Femur (tissue), 1 donor: ENCODE data around the gene LAMP1.
"Not testable (repeated sequence)": the region's sequence is repeated elsewhere in the genome, so short reads cannot be mapped to it uniquely, and the experiment has no call there.

Experiments used
- DNase-seq: peaks from one replicate; pipeline ENCODE4 v3.0.0-alpha.2; 2017

Gene LAMP1

DNA sequence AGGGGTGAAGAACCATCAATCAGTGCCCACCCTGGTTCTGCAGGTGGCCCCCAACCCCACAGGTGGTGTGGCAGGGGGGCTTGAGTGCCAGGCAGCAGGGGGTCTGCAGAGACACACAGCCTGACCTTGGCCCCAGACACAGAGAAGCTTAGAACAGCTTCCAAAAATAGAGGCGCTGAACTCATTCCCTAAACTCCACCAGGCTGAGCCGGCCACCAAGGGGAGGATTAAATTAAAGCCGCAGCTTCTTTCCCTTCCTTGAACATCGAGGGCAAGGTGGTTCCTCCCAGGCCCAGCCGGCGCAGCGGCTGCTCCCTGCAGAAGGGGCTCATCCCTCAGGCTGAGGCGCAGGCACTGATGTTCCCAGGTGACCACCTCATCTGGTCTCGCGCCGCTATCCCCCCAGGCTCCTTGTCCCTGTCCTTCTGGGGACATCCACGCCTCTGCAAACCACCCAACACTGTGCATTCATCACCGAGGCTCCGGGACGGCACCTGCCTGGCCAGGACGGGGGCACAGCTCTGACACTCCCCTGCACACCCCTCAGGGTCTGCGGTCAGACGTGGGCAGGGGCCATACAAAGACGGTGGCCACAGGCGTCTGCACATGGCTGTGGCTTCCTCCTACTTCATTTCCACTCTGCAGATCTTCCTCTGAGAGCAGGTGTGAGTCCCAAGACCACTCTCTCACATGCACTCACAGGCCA is 30.9 kb downstream of the LAMP1 start:
- DNase-seq, result no peak

DNA sequence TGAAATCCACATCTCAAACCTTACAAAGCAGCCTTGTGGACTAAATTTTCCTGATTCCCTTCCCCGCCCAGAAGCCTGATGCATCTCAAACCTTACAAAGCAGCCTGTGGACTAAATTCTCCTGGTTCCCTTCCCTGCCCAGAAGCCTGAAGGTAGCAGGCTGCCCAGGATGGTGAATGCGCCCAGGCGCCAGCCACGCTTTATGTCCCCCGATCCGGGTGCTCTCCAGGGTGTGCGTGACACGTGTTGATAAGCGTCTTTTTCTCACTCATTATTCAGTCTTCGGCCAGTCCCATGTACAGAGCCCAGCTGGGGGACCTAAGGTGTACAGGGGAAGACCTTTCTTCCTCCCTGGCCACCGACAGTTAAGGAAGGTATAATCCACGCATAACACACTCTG is 31.8 kb downstream of the LAMP1 start:
- no peak for DNase-seq

DNA sequence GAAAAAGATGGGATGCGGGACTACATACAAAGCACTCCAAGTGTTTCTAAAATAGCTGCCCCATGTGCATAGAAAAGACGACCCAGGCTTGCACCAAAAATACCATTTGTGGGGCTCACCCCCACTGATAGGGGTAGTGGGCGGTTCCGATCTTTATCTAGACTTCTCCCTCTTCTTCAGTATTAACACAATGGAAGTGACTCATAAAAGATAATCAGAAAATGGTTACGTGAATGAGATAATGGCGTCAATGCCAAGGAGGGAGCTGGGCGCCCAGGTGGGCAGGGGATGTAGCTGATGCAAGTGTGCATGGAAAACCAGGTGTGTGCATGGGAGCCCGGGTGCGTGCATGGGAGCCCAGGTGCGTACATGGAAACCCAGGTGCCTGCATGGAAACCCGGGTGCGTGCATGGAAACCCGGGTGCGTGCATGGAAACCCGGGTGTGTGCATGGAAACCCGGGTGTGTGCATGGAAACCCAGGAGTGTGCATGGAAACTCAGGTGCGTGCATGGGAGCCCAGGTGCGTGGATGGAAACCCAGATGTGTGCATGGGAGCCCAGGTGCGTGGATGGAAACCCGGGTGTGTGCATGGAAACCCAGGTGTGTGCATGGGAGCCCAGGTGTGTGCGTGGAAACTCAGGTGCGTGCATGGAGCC is 32.7 kb downstream of the LAMP1 start:
- DNase-seq, result no peak

DNA sequence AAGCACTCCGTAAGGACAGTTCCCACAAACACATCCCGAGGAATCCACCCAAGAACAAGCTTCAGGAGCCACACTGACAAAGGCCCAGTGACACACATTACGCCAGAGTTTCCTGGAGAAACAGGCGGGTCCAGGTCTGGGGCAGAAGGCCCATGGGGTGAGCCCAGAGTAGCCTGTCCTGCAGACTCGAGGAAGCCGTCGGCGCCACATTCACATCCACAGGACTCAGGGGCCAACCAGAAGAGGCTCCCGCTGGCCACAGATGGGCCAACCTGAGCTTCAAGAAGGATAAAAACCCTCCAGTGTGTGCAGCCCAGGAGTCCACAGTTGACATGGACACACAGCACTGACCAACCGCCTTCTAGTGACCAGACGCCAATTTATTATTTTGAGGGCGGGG is 35.6 kb downstream of the LAMP1 start:
- DNase-seq, result no peak

DNA sequence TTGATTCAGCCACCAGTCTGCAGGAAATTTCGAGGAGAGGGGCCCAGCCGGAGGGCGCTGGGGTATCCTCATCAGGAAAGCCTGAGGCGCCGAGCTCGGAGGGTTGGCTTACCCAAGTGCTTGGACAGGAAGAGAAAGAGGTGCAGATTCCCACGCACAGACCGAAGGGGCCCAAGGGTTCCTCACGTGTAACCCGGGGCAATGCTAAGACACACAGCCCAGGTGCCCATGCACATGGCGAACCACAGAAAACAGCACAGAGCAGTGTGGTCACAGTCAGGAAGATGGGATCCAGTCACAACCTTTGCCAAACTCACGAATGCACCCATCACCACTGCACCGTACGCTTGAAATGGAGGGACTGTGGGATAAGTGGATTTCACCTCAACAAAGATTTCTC is 36.0 kb downstream of the LAMP1 start:
- no peak for DNase-seq

DNA sequence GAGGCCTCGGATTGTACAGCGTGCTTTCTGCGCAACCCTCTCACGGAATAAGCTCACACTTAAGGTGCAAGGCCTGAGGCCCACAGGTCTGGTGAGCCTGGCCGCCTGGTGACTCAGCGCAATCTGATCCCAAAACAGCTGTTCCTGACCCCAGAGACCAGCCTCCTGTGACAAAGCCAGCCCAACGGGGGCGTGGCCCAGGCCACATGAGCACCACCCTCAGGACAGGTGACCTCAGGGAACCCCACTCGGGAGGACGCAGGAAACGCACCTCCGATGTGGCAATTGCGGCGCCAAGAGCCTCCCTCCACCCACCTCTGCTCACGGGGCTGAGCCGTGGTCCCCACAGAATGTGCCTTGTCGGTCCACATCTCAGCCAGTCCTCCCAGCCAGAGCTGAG is 40.5 kb downstream of the LAMP1 start:
- DNase-seq, result no peak

DNA sequence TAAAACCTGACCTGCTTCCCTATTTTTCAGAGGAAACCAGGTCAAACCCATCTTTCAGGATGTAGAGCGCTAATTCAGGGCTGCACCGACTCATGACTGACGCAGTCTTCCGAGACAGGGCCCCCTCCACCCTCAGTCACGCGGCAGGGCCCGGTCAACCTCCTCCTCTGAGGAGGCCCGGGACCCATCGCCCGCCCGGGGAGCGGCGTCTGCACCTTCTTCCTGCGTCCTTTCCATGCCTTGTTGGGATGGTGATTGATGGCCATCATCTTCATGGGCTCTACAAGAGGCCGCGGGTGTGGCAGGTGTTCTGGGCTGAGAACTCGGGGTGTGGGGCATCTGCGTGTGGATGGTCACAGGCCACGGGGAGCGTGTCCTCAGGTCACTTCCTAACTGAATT is 40.9 kb downstream of the LAMP1 start:
- no peak for DNase-seq

DNA sequence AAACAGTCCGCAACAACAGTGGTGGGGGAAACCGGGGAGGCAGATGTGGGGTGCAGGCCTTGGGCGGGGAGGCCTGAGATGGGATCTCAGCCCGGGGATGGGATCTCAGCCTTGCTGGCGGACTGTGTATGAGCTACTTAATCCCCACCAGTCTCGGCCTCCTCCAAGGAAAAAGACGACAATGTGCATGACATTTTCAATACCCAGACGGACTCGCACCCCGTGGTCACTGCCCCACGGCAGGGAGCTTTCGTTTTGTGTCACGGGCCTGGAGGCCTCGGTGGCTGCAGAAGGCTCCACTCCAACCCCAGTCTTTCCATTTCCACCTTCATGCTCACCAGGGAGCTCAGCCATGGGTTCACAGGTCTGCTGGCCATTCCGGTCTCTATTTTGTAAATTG is 41.4 kb downstream of the LAMP1 start:
- DNase-seq, result no peak

DNA sequence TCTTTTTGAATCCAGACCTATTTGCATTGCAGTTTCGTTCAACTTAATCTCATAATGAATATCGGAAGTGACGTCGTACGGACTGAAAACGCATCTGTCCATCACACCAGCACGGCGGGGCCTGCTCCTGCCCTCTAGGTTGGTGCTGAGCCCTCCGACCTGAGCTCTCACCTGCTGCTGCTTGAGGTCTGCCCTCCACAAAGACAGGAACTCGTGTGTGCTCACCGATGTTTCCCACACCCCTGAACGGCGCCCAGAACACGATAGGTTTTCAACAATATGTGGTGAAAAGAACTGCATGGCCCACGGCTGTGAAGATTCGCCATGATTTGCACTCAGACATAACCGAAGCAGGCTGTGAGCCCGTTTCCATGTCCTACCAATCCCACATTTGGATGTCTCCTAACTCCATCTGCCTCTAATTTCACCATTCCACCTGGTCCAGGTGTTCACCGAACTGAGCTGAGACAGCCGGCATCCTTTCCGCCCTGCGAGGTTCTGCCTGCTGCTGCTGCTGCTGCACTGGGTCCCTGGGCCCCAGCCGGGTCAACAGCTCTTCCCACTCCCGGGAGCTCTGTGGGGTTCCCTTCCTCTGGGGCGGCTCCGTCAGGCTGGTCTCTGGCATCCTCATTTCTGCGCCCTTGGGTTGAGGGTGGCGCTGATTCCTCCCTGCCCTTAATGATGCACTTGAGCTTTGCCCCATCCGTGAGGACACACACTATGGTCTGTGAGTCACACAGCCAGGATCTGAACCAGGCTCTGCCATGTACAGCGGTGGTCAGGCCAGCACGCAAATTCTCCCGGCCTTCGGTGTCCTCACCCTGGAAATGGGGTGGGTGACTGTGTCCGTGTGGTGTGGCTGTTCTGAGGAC is 46.0 kb downstream of the LAMP1 start:
- no peak for DNase-seq

DNA sequence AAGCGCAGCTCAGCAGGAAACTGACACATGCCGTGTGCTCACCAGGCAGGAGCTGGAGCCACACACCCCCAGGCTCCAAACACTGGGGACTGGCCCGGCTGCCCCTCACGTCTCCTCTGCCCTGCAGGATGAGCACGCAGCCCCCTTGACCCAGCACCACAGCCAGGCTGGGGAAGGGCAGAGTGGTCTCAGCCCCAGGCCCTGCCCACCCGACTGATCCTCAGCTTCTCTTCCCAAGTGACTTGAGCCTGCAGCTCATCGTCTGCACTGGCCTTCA is 46.6 kb downstream of the LAMP1 start:
- DNase-seq, result no peak

DNA sequence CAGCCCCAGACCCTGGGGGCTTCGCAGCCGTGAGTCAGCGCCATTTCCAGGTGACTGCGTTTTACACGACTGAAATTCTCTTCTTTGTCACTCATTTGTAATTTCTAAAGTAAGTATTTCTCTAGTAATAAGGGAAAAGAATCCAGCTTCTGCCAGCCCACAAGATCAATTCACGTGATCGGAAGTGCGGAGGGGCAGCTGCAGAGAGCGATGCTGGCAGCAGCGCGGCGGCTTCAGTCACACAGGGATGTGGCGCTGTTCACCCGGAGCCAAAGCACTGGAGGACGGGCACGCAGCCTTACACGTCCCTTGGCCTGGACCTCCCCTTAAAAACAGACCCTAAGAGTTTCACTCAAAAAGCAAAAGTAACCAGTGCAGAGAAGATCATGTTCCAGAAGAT is 48.4 kb downstream of the LAMP1 start:
- no peak for DNase-seq

DNA sequence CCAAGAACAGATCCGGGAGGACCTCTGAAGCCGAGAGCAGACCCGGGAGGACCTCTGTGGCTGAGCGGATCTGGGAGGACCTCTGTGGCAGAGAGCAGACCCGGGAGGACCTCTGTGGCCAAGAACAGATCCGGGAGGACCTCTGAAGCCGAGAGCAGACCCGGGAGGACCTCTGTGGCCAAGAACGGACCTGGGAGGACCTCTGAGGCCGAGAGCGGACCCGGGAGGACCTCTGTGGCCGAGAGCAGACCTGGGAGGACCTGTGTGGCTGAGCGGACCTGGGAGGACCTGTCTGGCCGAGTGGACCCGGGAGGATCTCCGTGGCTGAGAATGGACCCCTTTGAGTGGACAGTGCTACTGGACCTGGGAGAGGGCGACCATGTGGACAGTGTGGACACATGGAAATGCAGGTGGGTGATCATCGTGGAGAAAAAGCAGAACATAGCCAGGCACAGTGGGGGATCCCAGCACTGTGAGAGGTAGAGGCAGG is 50.7 kb downstream of the LAMP1 start:
- DNase-seq, result not testable (repeated sequence)

DNA sequence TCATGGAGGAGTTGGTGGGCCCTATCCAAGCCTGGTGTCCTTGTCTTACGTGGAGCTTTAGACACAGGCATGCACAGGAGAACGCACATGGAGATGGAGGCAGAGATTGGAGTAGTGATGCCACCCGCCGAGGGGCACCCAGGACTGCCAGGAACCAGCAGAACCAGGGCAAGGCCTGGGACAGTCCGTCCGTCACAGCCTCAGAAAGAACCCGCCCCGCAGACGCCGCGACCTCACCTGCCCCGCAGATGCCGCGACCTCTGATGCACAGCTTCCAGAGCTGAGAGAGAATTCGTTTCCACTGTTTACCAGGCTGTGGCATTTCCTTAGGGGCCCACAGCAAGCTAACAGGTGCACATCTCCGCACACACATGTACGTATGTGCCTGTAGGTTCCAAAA is 51.6 kb downstream of the LAMP1 start:
- DNase-seq, result no peak

DNA sequence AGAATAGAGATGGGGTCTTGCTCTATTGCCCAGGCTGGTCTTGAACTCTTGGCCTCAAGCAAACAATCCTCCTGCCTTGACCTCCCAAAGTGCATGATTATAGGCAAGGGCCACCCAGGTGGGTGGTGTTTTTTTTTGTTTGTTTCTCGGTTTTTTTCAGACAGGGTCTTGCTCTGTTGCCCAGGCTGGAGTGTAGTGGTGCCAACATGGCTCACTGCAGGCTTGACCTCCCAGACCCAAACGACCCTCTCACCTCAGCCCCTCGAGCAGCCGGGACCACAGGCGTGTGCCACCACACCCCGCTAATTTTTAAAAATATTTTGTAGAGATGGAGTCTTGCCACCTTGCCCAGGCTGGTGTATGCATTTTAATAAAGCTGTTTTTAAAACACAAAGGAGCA is 52.0 kb downstream of the LAMP1 start:
- no peak for DNase-seq

DNA sequence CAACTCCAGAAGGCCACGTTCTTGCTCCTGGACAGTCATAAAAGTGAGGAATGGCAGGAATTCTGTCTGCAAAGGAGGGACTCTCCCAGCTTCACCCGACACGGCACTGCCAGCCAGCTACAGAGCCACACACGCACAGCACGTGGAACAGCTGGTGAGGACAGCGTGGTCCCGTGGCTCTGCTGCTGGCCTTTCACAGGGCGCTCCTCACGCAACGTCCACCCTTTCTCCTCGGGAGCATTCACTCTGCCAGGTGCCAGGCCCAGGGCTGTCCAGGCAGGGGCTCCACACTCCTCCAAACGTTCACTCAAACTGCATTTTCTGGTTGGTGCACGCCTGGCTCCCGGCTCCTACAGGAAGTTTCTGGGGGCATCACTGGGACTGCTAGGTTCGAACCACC is 52.5 kb downstream of the LAMP1 start:
- no peak for DNase-seq

DNA sequence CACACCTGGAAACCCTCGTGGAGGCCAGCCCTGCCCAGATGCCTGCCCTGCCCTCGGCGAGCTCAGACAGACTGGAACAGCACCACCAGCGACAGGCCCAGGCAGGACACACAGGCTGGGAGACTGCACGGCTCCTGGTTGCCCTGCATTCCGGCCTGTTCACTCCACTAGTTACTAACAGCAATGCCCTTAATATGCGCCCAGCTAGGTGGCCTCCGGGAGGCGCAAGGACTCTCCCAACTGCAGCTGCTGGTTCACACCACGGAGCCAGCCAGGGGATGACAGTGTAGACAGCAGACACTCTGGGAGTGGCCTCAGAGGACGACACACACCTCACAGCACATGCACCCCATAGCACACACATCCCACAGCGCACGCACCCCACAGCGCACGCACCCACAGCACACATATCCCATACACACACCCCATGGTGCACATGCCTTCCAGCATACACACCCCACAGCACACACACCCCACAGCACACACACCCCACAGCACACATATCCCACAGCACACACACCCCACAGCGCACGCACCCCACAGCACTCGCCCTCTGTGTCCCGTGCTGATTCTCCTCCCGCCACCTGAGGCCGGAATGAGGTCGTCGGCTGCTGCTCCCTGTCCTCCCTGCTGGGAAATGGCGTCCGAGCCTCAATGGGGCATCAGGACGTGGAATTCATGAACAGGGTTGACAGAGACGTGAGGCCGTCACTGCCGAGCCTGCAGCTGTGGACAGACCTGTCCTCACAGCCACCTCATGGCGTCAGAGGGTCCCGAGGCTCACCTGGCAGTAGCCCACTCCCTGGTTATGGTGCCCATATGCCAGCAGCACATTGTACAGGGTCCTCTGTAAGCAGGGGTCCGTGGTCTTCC is 53.3 kb downstream of the LAMP1 start:
- DNase-seq, result no peak

DNA sequence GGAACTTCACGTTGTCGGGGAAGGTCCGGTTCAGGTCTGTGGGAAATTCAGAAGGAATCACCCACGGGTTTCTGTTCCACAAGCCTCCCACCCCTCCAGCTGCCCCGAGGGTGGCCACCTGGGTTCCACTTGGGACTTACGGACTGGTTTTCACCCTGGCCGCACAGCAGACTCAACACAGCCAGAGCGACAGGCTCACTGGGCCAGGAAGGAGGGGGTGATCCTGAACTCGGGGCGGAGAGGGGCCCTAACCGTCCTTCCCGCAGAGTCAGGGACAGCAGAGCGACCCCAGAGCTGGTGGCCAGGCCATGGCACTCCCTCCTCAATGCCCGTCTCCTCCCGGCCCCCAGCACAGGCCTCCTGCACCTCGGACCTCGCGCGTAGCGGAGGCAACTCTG is 53.9 kb downstream of the LAMP1 start:
- DNase-seq, result no peak

DNA sequence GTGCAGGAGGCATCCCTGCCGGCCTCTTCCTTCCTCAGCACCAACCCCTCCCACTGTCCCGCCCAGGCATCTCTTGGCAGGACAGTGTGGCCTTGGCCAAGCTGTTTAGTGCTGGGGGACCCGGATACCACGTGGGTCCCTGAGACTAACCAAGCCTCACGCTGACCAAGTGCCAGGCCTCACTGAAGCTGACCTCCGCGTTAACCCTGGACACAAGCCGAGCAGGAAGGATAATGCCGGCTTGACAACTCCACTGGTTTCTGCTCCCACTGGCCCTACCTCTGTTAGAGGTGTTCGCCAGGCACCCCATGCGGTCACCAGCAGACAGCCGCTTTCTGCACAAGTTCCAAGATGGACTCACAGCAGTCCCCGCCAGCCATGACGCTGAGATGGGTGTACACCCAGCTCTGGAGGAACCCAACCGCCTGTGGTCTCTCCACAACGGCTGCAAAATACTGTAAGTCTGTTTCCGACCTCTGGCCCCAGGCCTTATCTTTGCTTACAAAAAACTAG is 54.5 kb downstream of the LAMP1 start:
- DNase-seq, result no peak

DNA sequence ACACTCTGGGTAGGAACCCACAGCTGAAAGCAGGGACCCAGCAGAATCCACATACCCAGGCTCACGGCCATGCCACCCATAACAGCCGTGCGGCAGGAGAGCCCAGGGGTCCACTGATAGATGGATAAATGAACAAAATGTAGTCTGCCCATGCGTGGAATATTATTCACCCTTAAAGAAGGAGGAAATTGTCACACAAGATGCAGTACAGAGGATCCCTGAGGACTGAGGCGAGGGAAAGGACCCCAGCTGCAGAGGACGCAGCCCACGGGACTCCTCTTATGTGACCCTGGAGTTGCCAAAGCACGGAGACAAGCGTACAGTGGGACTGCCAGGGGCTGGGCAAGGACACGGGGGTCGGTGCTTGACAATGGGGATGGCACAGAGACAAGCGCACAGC is 56.2 kb downstream of the LAMP1 start:
- no peak for DNase-seq

DNA sequence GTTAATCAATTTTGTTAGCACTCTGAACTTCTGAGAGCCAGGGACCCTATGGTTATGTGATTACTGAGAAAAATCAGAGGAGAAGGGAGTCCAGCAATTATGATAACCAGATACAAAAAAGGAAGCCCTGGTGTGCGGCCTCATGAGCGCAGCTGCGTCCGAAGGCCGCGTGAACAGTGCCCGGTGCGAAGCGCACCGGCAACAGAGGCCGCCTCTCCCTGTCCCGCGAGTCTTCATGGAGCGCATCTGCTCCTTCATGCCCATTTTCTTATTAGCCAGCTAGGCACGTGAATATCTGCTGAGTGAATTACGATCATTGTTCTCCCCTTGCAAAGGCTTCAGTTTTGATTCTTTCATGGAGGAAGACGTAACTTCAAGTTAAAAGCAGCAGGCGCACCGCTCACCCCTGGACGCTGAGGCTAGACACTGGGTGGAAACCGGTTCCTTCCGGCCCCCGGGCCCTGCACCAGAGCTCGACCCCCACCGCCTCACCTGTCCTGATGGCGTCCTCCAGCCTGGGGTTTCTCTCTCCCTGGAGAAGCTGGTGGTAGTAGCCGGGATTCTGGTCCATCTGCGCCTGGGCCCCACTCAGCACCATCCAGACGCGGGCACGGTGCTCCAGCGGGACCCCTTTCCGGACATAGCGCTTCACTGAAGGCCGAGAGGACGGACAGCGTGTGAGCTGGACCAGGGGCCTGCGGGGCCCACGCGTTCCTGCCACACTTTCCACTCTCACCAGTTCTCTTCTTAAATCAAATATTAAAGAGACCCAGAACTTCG is 58.0 kb downstream of the LAMP1 start:
- no peak for DNase-seq

DNA sequence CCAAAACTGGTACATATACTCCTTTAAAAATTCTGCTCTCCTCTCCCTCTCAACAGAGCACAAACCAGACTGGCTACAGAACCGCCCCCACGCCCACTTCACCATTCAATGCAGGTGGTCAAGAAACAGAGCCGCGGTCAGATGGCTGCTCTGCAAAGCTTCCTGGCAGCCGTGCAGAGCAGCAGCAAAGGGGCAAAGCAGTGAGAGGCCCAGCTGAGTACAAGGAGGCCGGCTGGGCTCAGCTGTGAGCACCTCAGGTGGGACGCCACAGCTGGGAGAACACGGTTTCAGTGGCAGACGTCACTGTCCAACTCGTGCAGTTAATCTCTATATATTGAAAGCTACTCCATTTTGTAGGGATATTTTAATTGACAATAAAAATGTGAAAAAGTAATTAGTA is 58.6 kb downstream of the LAMP1 start:
- DNase-seq, result no peak

DNA sequence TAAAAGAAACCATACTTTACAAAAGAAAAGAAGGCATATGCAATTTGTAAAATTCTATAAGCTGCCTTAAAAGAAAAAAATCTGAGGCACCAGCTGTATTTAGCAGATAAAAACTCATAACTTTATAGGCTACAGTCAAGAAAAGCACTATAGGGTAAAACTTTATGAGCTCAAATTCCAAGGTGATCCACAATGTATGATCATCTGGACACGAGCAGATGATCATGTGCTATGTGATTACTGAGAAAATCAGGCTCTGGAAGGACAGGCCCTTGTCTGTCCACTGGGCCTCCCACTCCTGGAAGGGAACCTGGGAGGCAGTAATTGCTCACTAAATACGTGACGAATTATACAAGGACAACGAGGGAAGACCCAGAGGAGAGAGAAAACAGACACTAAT is 59.6 kb downstream of the LAMP1 start:
- no peak for DNase-seq
